H1 (cell line): ENCODE measurements around the gene SLC34A1.
A peak's percentile ranks its signal among the peaks of the same experiment; 100 is the strongest.

ENCODE experiments used
- CHD2 ChIP-seq: IDR thresholded peaks from 2 replicates; pipeline ENCODE4 v1.6.1; 2012; ENCODE audit warnings: low read length, improper control_type of control experiment
- POLR2A ChIP-seq, 2 experiments: IDR thresholded peaks; 1 replicate in 1 of 2; 2 replicates in 1 of 2; pipeline ENCODE4 v1.6.1; 2011; ENCODE audit warnings: low read depth in 2 of 2, low read length in 2 of 2, mild to moderate bottlenecking in 2 of 2; ENCODE audit errors: control extremely low read depth in 1 of 2
- TCF12 ChIP-seq: IDR thresholded peaks from 2 replicates; pipeline ENCODE4 v1.6.1; 2011; ENCODE audit warnings: low read depth, mild to moderate bottlenecking, low read length
- TF ChIP-seq, protein P1 (sequence below), 3 experiments: IDR thresholded peaks; 1 replicate in 2 of 3; 2 replicates in 1 of 3; pipeline versions ENCODE4 v1.5.1 to v1.6.1; 2011; ENCODE audit warnings: low read length in 3 of 3, mild to moderate bottlenecking in 3 of 3, inconsistent platforms in 2 of 3, low read depth in 1 of 3, moderate library complexity in 1 of 3; ENCODE audit not compliant: insufficient read depth in 1 of 3; ENCODE audit errors: control extremely low read depth in 1 of 3

DNA sequence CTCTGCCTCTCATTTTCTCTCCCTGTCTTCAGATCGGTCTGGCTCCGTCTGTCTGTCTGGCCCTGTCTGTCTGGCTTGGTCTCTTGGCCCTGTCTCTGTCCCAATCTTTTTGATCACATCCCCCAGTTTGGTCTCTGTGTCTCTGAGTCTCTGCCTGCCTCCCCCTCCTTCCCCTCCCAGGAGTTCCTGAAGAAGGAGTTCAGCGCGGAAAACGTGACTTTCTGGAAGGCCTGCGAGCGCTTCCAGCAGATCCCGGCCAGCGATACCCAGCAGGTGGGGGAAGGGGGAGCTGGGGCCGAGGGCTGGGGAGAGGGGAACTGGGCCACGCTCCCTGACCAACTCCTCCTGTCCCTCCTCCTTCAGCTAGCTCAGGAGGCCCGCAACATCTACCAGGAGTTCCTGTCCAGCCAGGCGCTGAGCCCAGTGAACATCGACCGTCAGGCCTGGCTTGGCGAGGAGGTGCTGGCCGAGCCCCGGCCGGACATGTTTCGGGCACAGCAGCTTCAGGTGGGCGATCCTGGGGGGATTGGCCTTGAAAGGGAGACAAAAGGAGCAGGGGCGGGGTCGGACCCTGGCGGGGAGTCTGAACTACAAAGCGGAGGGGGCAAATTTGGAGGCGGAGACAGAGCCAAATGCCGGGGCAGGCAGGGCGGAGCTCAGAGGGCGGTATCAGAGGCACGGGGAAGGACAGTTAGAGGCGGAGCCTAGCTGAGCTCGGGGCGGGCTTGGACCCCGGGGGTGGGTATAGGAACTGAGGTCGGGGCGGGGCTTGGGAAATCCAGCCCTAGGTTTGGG is 17.5 kb upstream of the SLC34A1 start:
- peak in 1 of 2 experiments; percentile 82; a peak in 2 of 3 replicates for TF ChIP-seq POLR2A (IDR thresholded peaks at IDR 0.05; ENCODE audit: control extremely low read depth in 1 of 2, low read depth in 2 of 2, low read length in 2 of 2)
- no peak for TF ChIP-seq CHD2
- TF ChIP-seq, protein P1, sequence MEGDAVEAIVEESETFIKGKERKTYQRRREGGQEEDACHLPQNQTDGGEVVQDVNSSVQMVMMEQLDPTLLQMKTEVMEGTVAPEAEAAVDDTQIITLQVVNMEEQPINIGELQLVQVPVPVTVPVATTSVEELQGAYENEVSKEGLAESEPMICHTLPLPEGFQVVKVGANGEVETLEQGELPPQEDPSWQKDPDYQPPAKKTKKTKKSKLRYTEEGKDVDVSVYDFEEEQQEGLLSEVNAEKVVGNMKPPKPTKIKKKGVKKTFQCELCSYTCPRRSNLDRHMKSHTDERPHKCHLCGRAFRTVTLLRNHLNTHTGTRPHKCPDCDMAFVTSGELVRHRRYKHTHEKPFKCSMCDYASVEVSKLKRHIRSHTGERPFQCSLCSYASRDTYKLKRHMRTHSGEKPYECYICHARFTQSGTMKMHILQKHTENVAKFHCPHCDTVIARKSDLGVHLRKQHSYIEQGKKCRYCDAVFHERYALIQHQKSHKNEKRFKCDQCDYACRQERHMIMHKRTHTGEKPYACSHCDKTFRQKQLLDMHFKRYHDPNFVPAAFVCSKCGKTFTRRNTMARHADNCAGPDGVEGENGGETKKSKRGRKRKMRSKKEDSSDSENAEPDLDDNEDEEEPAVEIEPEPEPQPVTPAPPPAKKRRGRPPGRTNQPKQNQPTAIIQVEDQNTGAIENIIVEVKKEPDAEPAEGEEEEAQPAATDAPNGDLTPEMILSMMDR (IDR thresholded peaks at IDR 0.05; ENCODE audit: control extremely low read depth in 1 of 3, insufficient read depth in 1 of 3, low read depth in 1 of 3, low read length in 3 of 3) = no peak
- no peak for TF ChIP-seq TCF12
